H7 (cell line): Measurements from ENCODE around the gene INHBB. TPM values are rescaled to one million over a fixed set of nuclear protein-coding genes. Genes with fewer than 3 reads are reported as not detected.

Experiments
- DNase-seq: peaks from one replicate; pipeline ENCODE4 v3.0.0; 2012
- H3K27me3 ChIP-seq: 2 replicates; pipeline ENCODE4 v1.6.0; 2011; ENCODE audit warnings: mild to moderate bottlenecking, low read length; ENCODE audit not compliant: control insufficient read depth, insufficient read depth
- H3K36me3 ChIP-seq: replicated peaks from 2 replicates; pipeline ENCODE4 v1.5.1; 2011; ENCODE audit warnings: low read length; ENCODE audit not compliant: control insufficient read depth, insufficient read depth
- H3K4me3 ChIP-seq: 2 replicates; pipeline ENCODE4 v1.5.1; 2011; ENCODE audit warnings: low read depth, mild to moderate bottlenecking, control low read depth, low read length, moderate library complexity; ENCODE audit not compliant: insufficient read depth
- total RNA-seq: library from RNA; depleted of rRNA; stranded (reverse); fragments of >200 nt; shearing (Covaris generic); gene quantifications from 2 replicates; pipeline ENCODE4 v1.2.3, GENCODE V29; 2014

INHBB gene
- total RNA-seq, 1 experiment from 2014 or later = 0.07 TPM

DNA sequence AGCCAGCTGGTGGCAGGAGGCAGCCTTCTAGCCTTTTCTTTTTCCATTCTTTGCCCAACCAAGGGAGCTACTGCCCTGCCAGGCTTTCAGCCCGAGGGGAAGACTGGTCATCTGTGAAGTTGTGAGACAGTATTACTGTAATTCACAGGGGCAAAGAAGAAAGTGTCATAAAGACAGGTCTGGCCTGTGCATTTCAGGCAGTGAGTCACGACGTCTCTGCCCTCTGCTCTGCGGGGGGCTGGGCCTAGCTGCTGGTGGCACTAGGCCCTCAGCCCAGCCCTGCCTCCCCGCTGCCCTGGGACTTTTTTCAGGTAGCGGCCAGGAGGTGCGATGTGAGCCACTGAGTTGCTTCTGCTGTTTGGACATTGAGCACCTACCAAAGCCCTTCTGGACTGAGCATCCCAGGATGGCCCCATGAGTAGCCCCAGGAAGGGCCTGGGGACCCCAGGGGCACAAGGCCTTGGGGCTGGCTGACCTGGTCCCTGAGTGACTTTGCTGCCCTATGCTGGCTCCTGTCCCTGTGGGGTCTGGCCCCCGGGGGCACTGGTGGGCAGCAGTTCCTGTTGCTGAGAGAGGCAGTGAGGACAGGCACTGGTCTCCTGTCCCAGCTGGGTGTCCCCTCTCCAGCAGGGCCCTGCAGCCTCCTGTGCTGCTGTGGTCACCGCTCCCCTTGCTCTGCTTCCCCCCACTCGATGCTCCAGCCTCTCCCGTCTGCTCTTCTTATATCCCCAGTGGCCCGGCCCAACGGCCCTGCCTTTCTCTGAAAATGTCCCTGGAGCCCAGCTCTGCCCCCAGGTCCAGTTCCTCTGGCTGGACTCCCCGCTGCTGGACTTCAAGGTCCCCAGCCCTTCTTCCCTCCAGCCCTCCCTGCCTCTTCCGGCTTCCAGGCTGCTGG lies 7.0 kb downstream of the INHBB start:
- DNase-seq = peak; percentile 69
- no peaks in the 10 kb centered on the region for H3K36me3 ChIP-seq
- no peak overlapping the region for H3K4me3 ChIP-seq
- H3K27me3 ChIP-seq = peaks cover 20% of the 10 kb centered on the region

DNA sequence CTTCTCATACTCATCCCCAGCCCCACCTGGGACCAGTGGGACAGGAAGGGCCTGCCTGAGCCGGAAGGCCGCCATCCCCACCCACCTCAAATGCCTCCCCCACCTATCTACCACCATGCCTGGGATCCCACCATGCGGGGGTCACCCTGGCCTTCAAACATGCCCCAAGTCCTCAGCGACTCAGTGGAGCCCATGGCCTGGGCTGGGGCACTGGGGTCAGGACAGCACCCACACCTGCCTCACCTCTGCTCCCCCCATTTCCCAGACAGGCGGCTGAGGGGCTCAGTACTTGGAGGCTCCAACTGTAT lies 7.6 kb downstream of the INHBB start:
- DNase-seq = no peak
- H3K27me3 ChIP-seq = peaks cover 14% of the 10 kb centered on the region
- no peaks in the 10 kb centered on the region for H3K36me3 ChIP-seq
- H3K4me3 ChIP-seq = no peak overlapping the region

DNA sequence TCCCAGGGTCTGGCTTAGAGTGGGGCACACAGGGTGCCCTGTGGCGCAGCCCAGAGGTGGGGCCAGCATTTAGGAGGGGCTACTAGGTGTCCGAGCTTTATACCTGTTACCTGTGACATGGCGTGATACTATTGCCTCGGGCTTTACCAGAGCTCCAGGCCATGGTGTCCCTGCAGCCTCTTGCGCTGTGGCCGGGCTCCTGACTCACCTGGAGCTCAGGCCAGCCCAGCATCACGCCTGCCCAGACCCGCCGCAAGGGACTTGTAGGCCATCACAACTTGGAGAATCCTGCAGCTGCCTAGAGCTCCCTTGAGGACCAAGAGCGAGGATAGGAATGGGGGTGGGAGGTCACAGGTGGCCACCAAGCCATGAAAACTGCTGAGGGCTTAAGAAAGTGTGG lies 8.0 kb downstream of the INHBB start:
- no peak overlapping the region for H3K4me3 ChIP-seq
- DNase-seq = no peak
- peaks cover 11% of the 10 kb centered on the region for H3K27me3 ChIP-seq
- no peaks in the 10 kb centered on the region for H3K36me3 ChIP-seq

GRCh38 chr2:120354467-120354866 lies 8.5 kb downstream of the INHBB start:
- H3K4me3 ChIP-seq = no peak overlapping the region
- no peaks in the 10 kb centered on the region for H3K36me3 ChIP-seq
- peaks cover 6% of the 10 kb centered on the region for H3K27me3 ChIP-seq
- DNase-seq = no peak

DNA sequence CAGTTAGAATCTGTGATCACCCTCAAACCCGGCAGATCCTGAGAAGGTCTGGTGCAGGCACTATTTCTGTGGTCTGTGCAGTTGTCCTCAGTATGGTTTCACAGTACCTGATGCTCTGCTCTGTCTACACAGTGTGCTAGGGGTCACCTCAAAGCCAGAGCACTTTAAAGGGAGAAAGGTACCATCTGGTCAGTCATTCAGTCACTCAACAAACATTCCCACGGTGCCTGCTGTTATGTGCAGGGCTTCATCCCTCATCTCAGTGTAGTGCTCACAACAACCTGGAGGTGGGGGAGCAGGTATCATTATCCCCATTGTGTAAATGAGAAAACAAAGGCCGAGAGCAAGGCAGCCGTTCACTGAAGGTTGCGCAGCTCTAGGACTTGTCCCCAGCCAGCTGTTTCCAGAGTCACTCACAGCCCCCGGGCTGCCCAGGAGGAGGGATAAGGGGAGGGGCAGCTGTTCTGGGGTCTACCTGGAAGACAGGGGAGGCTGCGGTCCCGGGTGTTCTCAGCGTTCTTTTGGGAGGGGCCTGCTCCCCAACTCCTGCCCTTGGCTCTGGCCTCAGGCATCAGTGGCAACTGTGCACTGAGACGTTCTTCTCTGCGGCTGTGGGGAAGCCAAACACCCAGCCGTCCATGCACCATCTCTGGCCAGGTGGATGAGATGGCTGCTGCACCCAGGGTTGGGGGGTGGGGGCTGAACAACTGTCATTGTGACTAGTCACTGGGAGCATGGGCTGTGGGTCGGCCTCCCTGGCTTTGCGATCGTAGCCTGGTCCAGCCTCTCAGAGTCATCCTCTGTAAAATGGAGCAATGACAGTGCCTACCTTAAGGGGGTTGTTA lies 9.2 kb downstream of the INHBB start:
- Histone ChIP-seq H3K27me3 (peaks cover 1% of the 10 kb centered on the region; the same call in 1 of the 2 replicates), H3K4me3 (no peak overlapping the region), H3K36me3 (no peaks in the 10 kb centered on the region)
- DNase-seq = no peak

- Histone ChIP-seq H3K4me3 (no peak overlapping the region), H3K36me3 (no peaks in the 10 kb centered on the region), H3K27me3 (no peaks in the 10 kb centered on the region; the same call in 1 of the 2 replicates)
- no peak for DNase-seq
Measured at GRCh38 chr2:120355780-120356266, 9.9 kb downstream of the INHBB start.

- no peaks in the 10 kb centered on the region for H3K27me3 ChIP-seq
- H3K4me3 ChIP-seq = no peak overlapping the region
- no peak for DNase-seq
- no peaks in the 10 kb centered on the region for H3K36me3 ChIP-seq
Measured at GRCh38 chr2:120357768-120358167, 11.8 kb downstream of the INHBB start.

- no peaks in the 10 kb centered on the region for H3K36me3 ChIP-seq
- H3K4me3 ChIP-seq = no peak overlapping the region
- DNase-seq = no peak
- no peaks in the 10 kb centered on the region for H3K27me3 ChIP-seq
Measured at GRCh38 chr2:120358734-120359465, 13.0 kb downstream of the INHBB start.

GRCh38 chr2:120360307-120360855 lies 14.4 kb downstream of the INHBB start:
- no peak for DNase-seq
- Histone ChIP-seq H3K27me3 (no peaks in the 10 kb centered on the region), H3K4me3 (no peak overlapping the region), H3K36me3 (no peaks in the 10 kb centered on the region)

GRCh38 chr2:120362926-120363325 lies 17.0 kb downstream of the INHBB start:
- Histone ChIP-seq H3K36me3 (no peaks in the 10 kb centered on the region), H3K27me3 (peaks cover 2% of the 10 kb centered on the region; the same call in 1 of the 2 replicates), H3K4me3 (no peak overlapping the region)
- no peak for DNase-seq

DNA sequence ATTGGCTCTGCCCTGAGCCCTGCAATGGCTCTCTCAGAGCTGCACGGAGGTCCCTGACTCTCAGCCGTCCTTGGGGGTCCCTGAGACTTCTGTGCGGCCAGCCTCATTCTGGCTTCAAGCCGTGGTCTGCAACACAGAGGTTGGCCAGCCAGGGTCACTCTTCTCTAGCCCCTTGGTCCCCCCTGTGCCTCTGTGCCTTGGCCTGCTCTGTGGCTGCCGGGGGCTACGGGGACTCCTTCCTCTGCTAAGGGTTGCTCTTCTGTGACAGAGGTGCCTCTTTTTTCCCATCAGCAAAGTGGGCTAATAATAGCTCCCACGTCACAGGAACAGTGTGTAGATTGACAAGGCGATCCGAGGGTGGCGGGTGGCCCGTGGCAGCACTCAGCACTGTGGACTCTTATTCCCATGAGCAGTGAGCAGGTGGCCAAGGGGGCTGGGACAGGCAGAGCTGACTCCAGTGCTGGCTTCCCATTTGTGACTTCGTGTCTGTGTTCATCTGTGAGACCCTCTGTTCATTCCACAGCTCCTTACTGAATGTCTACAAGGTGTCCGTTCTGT lies 19.4 kb downstream of the INHBB start:
- Histone ChIP-seq H3K4me3 (no peak overlapping the region), H3K36me3 (no peaks in the 10 kb centered on the region), H3K27me3 (peaks cover 2% of the 10 kb centered on the region; the same call in 1 of the 2 replicates)
- DNase-seq = no peak

GRCh38 chr2:120366698-120367097 lies 20.8 kb downstream of the INHBB start:
- Histone ChIP-seq H3K4me3 (no peak overlapping the region), H3K27me3 (peaks cover 2% of the 10 kb centered on the region; the same call in 1 of the 2 replicates), H3K36me3 (no peaks in the 10 kb centered on the region)
- no peak for DNase-seq

DNA sequence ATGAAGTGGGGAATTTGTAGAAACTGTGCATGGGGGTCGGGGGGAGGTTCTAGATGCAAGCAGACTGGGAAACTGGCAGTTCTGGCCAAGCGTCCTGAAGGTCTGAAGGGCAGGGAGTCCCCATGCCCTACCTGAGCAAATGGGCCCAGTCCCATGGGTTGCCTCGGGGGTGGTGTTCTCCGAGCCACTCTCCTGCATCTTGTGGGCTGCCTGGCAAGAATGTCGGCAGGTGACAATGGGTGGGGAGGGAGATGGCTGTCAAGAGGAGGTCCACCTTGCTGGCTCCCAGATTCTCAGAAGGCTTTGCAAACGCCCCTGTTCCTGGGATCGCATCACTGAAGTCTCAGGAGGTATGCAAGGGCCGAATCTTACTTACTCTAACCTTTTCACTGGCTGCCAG lies 21.3 kb downstream of the INHBB start:
- DNase-seq = no peak
- H3K27me3 ChIP-seq = peaks cover 4% of the 10 kb centered on the region; the same call in 1 of the 2 replicates
- H3K4me3 ChIP-seq = no peak overlapping the region
- no peaks in the 10 kb centered on the region for H3K36me3 ChIP-seq

DNA sequence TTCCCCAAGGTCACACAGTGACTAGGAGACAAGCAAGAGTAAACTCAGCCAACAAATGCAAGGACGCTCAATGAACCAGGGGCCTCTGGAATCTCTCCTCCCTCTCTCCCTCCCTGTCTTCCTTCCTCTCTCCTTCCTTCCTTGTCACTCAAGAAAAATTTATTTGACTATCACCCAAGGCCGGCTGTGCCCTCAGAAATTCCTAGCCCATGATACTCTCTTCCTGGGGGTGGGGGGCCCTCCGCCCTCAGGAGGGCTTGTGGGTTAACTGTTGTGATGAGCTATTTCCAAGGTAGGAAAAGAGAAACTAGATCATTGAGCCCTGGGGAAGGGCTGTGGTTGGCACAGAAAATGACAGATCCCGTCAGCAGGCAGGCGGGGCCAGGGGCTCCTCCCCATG lies 21.7 kb downstream of the INHBB start:
- H3K4me3 ChIP-seq = no peak overlapping the region
- no peaks in the 10 kb centered on the region for H3K36me3 ChIP-seq
- no peak for DNase-seq
- H3K27me3 ChIP-seq = peaks cover 4% of the 10 kb centered on the region; the same call in 1 of the 2 replicates
